Hematopoietic multipotent progenitor cell treated with erythropoietin and hydrocortisone succinate and interleukin-3 and kit ligand, for 17 days (in vitro differentiated cells): ENCODE results near the gene GPC6.
"Not testable (repeated sequence)": the region's sequence is repeated elsewhere in the genome, so short reads cannot be mapped to it uniquely, and the experiment has no call there.

Experiments used
- DNase-seq: peaks from one replicate; pipeline ENCODE4 v3.0.0-alpha.2; 2015; ENCODE audit warnings: low spot score

The GPC6 gene

DNA sequence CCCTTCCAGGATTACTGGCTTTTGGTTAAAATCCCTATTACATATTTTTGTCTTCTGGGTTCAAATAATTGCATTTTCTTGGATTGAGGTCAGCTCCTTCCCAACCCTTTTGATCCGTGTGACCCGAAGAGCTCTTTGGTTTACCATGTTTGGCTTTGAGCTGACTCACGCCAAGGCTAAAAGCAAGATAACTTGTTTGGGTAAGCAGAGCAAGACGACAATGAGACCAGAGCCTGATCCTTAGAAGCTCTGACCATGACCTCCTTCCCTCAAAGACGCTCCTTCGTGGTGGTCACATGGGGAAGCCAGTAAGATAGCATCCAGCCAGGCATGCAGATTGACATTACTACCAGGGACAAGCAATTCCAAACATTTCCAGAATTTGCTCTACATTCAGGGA is 1099.0 kb downstream of the GPC6 start:
- no peak for DNase-seq

DNA sequence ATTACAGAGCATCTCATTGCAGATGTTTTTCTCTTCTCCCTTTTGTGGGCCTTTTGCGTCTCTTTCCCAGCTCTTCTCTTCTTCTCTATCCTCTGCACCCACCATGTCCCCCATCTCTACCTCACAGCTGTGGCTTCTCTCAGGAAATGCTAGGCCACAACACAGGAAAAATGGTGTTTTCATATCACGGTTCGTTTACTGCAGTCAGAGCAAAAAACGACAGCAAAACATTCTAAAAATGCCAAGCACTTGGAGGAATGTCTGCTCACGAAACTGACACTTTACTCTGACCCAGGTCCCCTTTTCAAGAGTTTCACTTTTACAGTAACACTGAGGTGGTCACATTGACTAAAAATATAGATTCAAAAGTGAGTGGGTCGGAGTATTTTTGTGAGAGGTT is 1100.7 kb downstream of the GPC6 start:
- no peak for DNase-seq

DNA sequence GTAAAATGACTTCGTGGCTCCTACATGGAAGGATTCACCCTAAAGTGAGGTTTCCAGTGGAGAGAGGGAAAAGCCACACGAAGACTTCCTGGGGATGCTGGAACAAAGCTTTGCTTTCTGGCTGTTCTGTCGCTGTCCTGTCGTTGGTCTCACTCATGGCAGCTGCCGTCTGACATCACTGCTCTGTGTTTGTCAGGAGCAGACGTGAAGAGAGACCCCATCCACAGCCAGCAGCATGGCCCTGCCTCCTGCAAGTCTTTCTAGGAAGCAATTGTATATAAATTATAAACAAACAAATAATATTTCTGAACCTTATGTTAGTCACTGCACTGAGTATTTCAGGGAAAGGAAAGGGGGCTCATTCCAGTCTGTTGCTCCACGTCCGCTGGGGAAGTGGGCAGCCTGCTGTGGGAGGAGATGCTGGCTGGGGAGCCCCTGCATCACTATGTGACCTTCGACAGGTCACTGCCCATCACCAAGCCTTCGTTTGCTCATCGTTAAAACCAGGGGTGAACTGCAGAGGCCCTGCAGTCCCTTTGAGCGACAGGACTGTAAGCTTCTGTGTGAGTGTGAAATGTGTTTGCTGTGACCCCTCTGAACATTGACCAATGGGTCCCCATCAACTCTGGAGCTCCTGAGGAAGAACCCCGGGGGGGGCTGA is 1101.9 kb downstream of the GPC6 start:
- DNase-seq = no peak

DNA sequence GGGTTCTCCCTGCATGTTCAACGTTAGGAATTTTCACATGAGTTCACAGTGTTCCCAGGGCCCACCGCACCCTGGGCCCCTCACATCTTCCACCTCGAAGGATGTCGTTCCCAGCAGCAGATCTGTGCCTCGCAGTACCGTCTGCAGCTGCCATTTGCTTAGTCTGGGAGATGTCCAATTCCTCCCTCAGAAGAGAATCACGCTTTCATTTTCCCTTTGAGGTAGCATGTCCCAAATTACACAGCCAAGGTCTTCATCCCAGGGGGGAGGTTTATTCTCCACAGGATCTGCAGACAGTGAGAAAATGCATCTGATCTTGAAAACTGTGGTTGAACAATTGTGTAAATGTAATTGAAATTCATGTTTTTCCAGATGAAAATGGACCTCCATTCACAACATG is 1102.7 kb downstream of the GPC6 start:
- no peak for DNase-seq

DNA sequence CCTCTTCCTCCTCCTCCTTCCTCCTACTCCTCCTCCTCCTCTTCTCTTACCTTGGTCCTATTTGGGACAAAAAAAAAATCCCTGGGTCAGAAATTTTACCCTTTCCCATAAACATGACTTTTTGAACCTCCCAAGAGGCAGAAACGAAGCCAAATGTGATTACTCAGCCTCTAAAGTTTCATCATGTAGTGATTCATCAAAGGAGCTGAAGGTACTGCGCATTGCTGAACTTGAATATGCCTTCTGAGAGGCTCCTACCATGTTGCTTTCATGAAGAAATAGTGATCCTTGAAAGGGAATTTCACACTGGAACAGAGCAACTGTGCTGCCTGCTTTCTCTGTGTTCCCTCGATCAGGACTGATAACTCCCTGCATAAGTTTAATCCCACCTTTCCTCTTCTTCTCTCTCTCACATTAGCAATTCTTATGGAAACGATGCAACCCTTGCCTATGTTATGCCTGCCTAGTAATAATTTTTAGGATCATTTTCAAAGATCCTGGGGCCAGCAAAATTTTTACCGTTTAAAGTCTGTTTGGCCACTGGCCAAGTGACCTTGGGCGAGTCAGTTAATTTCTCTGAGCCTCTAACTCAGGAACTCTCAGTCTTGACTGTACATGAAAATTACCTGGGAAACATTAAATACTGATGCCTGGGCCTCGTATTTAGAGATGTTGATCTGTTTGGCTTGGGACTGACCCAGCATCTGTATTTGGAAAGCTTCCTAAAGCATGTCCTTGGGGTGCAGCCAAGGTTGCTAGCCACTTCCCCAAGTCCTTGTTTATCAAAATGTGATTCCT is 1103.3 kb downstream of the GPC6 start:
- DNase-seq = no peak

DNA sequence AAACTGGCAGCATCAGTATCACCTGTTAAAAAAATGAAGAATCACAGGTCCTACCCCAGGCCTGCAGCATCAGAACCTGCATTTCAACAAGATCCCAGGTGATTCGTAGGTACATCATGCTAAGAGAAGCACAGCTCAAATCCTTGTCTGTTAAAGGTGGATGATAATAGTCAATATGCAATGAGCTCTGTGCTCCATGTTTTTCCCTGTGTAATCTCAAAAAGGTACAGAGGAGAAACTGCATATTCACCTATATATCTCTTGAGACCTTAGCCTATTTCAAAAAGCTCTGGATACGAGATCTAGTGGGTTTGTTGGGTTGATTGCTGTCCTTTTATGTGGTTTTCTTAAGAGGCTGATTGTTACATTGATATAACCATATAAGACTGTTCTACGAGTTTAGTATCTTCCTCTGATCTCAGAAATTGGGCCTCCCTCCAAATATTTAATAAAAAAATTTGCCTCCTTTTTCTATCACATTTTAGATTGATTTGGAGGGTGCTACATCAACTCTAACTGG is 1104.0 kb downstream of the GPC6 start:
- no peak for DNase-seq

DNA sequence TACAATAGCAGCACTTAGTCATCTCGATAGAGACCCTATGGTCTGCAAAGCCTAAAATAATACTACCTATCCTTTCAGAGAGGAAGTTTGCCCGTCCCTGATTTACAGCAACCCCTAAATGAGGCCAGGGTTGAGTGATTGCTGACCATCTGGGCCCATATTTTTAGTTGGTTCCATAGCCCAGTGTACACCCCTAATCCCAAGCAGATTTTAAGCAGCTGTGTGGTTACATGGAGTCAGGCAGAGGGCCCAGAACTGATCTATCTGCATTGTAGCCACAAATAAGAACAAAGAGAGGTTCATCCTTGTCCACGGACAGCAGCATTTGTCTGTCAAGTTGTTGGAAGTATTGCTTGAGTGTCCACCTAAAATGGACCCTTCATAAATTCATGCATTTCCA is 1104.7 kb downstream of the GPC6 start:
- no peak for DNase-seq

DNA sequence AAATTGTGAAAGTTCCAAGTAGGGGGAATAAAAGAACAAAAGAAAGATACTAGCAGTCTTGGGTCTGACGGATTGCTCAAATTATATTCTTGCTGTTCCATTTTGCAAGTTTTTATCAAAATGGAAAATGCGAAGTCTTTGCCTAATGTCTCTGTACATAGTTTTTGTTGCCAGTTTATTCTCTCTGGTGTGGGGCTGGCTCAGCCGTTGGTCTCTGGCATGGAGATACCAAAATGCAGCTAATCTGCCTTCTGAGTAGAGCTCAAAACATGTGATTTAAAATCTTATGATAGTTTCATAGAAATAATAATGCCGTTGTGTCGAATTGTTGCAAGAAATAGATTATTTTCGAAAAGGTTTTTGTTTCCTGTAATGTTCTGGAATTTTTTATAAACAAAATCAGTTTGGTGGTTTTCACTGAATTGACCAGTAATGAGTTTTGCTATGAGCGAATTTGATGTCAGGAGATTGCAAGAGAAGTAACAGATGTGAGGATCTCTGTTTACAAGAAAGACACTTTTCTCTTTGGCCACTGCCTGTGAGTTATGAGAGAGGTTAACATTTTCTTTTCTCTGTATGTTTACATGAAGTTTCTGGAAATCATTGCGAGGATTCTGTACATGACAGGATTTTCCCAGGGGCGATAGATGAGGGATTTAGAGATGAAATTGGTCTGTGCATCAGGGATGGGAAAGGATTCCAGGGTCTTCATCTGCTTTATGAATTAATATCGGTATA is 1105.9 kb downstream of the GPC6 start:
- DNase-seq = no peak

DNA sequence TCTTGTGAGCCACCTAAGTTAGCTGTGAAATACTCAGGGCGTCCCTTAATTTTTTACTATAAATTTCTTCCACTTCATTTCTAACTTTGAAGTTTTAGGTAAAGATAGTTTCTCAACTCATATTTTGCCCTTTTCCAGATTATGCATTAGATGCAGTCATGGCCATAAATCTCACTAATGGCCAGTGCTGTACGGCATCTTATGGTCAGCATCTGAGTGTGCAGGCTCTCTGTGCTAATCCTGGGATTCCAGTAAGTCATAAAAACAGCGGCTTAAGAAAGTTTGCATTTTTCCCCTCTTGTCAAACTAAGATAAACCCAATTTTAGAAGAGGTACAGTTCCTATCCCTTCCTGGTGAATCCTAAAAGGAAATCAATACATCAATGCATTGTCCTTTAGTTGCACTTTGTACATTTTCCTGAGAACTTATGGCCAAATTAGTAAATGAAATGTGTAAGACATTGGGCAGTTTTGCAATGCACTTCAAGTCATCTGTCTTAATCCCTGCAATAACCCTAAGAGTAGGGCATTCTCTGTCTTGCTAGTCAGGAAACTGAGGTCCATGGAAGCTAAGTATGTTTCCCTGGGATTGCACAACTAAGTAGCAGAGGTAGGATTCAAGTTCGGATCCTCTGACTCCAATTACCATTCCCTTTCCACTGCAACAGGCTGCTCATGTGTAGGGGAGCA is 1106.7 kb downstream of the GPC6 start:
- DNase-seq = no peak

DNA sequence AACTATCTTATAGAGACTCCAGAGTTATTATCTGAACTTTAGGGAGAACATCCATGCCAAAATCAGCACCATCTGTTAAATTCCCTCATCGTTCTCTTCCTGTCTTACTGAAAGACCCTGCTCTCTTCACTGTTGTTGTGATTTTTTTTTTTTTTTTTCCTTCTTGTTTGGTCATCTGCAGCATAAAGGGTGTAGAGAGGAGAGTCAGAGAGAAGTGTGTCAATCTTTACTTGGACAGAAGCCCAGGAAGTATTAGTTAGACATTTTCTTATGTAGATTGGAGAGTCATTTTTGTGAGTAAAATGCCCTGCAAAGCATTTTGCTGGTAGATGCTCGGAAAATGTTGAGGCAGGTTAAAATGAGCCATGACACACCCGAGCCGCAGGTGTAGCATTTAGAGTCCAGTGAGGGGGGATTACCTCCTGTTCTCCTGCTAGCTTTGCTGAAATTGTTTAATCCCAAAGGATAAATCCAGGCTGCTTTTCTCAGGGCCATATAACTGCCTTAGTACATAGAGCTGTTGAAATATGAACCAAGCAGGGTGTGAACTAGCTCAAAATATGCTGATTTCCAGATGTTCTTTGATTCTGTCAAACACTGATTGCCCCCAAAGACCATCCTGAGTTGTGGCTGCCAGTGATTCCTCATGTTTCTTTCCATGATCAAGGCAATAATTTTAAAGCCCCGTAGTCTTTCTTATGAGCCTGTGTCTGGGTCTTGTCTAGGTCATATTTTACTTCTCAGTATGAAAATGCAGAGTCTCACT is 1109.3 kb downstream of the GPC6 start:
- no peak for DNase-seq

DNA sequence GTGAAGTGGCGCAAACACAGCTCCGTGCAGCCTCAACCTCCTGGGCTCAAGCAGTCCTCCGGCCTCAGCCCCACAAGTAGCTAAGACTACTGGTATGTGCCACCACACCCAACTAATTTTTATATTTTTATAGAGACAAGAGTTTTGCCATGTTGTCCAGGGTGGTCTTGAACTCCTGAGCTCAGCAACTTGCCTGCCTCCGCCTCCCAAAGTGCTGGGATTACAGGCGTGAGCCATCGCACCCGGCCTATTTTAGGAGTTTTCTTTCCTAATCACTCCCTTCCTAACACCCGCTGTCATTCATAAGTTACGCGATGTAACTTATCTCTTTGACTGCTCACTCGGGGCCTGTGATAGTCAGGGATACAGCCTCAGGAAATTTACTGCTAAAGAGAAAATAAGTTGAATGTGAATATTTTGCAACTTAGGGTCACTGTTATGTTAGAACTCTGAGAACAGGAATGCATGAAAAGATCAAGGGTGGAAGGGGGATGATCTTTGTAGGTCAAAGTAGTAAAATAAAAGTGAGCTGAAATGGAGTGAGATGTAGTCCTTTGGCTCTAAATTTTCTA is 1112.6 kb downstream of the GPC6 start:
- DNase-seq = no peak

DNA sequence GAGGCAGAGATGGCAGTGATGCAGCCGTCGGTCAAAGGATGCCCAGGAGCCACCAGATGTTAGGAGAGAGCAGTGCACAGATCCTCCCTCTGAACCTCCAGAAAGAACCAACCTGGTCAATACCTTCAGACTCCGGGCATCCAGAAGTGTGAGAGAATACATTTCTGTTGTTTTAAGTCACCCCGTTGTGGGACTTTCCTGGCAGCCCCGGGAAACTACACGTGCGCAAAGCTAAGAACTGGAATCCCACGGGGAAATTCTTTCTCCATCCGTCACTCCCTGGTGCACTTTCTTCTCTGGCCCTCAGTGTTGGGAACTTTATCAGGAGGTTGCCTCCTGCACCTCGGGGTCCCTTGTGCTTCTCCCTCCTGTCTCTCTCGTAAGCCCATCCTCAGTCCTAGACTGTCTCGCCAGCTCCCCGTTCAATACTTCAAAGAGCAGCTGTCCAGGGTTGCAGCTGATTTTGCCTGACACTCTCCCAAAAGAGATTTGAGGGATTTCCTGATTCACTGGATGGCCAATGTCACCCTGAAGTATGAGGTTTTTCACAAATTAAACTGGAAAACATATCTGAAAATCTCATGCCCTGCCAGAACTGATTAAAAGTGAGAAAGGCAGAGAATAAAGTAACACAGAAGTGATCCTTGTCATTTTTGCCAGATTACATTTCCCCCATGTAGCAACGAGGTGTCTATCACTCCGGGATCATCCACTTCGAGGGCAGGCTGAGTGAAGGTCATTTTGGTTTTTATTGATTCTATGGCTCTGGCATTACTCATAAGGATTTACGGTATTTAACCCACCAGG is 1116.0 kb downstream of the GPC6 start:
- no peak for DNase-seq

DNA sequence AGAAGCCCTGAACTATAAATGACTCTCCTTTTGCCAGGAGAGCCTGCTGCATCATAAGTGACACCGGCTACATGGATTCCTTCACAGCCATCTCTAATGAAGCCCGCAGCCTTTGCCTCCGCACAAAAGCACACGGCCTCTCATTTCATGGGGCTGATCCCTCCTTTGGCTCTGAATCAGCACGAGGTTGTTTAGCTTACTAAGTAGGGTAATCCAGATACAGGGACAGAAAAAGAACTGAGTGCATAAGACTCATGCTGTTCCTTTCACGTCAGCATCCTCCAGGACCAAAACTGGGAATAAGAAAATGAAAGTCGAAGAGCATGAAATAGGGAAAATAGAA is 1116.6 kb downstream of the GPC6 start:
- no peak for DNase-seq

DNA sequence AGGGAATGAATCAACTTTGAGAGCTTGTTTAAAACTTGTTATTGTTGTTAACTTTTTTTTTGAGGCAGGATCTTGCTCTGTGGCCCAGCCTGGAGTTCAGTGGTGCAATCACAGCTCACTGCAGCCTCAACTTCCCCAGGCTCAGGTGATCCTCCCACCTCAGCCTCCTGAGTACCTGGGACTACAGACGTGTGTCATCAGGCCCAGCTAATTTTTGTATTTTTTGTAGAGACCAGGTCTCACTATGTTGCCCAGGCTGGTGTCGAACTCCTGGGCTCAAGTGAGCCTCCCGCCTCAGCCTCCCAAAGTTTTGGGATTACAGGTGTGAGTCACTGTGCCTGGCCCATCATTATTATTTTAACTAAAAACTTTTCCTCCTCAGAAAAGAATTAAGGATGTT is 1117.1 kb downstream of the GPC6 start:
- DNase-seq = not testable (repeated sequence)

DNA sequence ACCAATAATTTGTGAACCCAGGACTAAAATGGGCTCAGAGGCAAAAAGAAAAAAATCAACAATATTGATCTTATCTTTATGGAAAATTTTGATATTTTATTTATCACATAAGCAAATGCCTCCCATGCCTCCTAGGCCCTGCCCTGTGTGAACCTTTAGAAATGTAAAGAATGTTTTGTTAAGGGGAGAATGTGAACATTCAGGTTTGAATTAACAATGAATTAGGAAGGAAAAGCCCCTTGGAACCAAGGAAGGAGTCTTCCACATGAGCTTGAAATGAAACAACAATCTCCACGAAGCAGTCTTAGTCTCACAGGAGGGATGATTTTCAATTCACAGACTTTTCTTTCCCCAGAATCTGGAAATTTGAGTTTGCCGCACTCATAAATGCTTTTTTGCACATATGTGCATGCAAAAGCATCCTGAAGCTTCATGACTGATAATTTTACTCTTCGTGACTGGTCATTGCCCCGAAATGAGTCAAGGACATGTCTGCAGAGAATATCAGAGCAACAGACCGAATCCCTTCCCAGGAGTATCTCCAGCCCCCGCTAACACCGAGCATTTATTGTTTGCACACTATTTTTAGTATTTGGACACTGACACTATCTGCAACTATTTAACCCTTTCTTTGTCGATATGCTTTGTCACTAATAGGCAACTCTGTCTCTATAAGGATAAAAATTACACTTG is 1117.7 kb downstream of the GPC6 start:
- no peak for DNase-seq

DNA sequence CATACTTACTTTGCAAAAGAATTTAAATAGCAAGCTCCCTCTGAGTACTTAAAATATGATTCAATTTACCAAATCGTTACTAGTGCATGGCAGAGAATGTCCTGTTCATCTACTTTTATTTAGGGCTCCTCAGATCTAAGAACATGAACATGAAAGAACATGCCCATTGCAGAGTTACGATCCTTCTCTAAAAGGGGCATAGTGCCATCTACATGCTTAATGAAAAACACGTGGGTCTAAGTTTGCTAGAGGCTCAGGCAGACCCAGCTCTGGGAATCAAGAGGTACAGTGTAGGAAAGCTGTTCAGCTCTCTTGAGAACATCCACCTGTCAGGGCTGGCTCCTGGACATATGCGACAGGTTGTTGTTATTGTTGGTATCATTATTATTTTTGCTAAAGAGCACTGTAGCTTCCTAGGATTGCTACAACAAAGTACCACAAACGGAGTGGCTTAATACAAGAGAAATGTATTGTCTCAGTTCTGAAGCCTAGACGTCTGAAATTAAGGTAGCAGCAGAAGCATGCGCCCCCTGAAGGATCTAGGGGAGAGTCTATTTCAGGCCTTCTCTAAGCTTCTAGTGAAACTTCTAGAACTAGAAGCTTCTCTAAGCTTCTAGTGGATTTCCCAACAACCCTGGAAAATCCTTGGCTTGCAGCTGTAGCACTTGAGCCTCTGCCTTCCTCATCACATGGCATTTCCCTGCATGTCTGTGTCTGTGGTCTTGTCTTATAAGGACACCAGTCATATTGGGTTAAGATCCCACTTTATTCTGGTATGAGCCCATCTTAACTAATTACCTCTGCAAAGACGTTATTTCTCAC is 1119.0 kb downstream of the GPC6 start:
- DNase-seq = no peak

DNA sequence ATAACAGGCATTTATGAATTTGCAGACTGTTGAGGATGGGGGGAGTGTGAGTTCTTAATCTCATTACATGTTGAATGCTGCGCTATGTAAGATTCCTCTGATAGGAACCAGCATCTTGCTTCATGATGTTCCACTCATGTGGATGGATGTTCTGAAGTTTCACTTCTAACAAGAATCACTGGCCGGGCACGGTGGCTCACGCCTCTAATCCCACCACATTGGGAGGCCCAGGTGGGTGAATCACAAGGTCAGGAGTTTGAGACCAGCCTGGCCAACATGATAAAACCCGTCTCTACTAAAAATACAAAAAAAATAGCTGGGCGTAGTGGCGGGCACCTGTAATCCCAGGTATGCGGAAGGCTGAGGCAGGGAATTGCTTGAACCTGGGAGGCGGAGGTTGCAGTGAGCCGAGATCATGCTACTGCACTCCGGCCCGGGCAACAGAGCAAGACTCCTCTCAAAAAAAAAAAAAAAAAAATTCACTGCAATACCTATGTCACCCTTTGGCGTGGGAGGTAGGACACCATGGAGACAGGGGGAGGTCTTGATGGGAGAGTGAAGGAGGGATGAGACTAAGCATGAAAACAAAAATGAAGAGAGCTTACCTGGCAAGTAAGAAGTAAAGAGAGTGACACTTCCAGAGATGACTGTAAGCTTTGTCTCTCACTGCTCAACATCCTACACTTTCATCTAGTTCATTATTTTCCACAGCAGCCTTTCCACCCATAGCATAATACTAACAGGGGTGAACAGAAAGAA is 1119.8 kb downstream of the GPC6 start:
- DNase-seq = no peak
